ENCODE data around the gene NFATC4.

DNA sequence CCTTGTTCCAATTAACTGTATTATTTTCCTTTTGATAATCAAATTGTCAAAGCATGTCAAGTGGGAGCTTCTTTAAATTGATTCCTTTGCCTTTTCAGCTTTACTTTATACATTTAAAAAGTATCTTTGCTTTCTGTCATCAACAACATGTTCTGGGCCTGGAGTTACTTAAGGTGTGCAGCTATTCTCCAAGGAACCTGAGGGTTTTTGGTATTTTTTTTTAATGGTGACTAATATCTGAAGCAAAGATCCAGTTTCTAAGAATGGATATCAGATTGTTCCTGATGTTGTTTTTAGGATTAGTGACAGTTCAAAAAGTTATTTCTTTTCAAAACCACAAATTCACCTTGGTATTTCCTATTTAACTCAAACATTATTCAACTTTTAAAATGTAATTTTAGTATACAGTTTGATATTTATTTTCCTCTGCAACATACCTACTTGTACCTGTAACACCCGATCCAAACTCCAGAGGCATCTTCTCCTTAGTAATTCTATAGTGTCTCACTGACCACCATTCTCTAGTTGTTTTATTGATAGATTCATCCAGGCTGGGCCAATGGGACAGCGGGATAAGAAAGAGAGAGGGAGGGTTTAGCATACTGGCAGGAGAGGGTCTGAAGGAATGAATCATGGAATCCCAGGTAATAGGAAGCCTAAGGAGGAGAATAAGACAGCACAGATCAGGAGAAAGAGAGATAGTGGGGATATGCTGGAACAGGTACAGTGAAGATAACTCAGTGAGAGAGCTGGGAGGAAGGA is 58.3 kb downstream of the NFATC4 start:
- TF ChIP-seq POLR2A (IDR thresholded peaks at IDR 0.05; ENCODE audit: low read length) (no peak), GATA1 (IDR thresholded peaks at IDR 0.05; ENCODE audit: low read depth, low read length) (no peak)

Measured in erythroblast (primary cell).